MM.1S (cell line): ENCODE results near the gene S100P.
A peak's percentile ranks its signal among the peaks of the same experiment; 100 is the strongest.

Experiments
- DNase-seq: peaks from one replicate; pipeline ENCODE4 v3.0.0-alpha.2; 2015
- H2AFZ ChIP-seq: fragments of 300-600 bp; sonication (generic); 2 replicates; pipeline ENCODE4 v1.6.0; 2016; ENCODE audit warnings: antibody characterized with exemption, low read length
- H3F3A ChIP-seq: fragments of 300-600 bp; sonication (generic); 2 replicates; pipeline ENCODE4 v1.6.1; 2016; ENCODE audit warnings: mild to moderate bottlenecking, antibody characterized with exemption, low read length, moderate library complexity, mixed read lengths; ENCODE audit not compliant: insufficient read depth
- H3K27ac ChIP-seq: fragments of 300-600 bp; sonication (generic); 2 replicates; pipeline ENCODE4 v1.5.1; 2016; ENCODE audit warnings: mild to moderate bottlenecking, low read length
- H3K27me3 ChIP-seq: fragments of 300-600 bp; sonication (generic); replicated peaks from 2 replicates; pipeline ENCODE4 v1.6.0; 2016; ENCODE audit warnings: low read length; ENCODE audit not compliant: insufficient read depth
- H3K36me3 ChIP-seq: fragments of 300-600 bp; sonication (generic); replicated peaks from 2 replicates; pipeline ENCODE4 v1.6.1; 2016; ENCODE audit warnings: mild to moderate bottlenecking, low read length, mixed read lengths; ENCODE audit not compliant: insufficient read depth
- H3K4me1 ChIP-seq: fragments of 300-600 bp; sonication (generic); 2 replicates; pipeline ENCODE4 v1.6.1; 2016; ENCODE audit warnings: low read length, mixed read lengths
- H3K4me2 ChIP-seq: fragments of 300-600 bp; sonication (generic); 2 replicates; pipeline ENCODE4 v1.6.0; 2016; ENCODE audit warnings: low read depth, low read length
- H3K4me3 ChIP-seq: fragments of 300-600 bp; sonication (generic); 2 replicates; pipeline ENCODE4 v1.5.1; 2016; ENCODE audit warnings: low read length, mixed read lengths
- H3K79me2 ChIP-seq: fragments of 300-600 bp; sonication (generic); 2 replicates; pipeline ENCODE4 v1.6.1; 2016; ENCODE audit warnings: mixed run types, low read length, mixed read lengths
- H3K9ac ChIP-seq: fragments of 300-600 bp; sonication (generic); 2 replicates; pipeline ENCODE4 v1.6.1; 2016; ENCODE audit warnings: low read length, mixed read lengths
- H3K9me2 ChIP-seq: fragments of 300-600 bp; sonication (generic); replicated peaks from 2 replicates; pipeline ENCODE4 v1.6.1; 2016; ENCODE audit warnings: mild to moderate bottlenecking, low read length, mixed read lengths; ENCODE audit not compliant: insufficient read depth
- H3K9me3 ChIP-seq: fragments of 300-600 bp; sonication (generic); replicated peaks from 2 replicates; pipeline ENCODE4 v1.6.1; 2016; ENCODE audit warnings: mild to moderate bottlenecking, low read length, mixed read lengths; ENCODE audit not compliant: insufficient read depth
- H4K20me1 ChIP-seq: fragments of 300-600 bp; sonication (generic); 2 replicates; pipeline ENCODE4 v1.6.1; 2016; ENCODE audit warnings: mild to moderate bottlenecking, low read length, moderate library complexity, mixed read lengths; ENCODE audit not compliant: insufficient read depth
- EZH2 ChIP-seq: fragments of 300-600 bp; sonication (generic); optimal IDR thresholded peaks from 2 replicates; pipeline ENCODE3; 2017; ENCODE audit warnings: low read depth, mild to moderate bottlenecking, antibody characterized with exemption, low read length, mixed read lengths
- EZH2phosphoT487 ChIP-seq: fragments of 300-600 bp; sonication (generic); IDR thresholded peaks from 2 replicates; pipeline ENCODE4 v1.6.1; 2018; ENCODE audit warnings: antibody characterized with exemption, low read length
- TF ChIP-seq, protein P1 (sequence below): fragments of 300-600 bp; sonication (generic); IDR thresholded peaks from 2 replicates; pipeline ENCODE4 v1.5.1; 2016; ENCODE audit warnings: antibody characterized with exemption, low read length, mixed read lengths

S100P gene

DNA sequence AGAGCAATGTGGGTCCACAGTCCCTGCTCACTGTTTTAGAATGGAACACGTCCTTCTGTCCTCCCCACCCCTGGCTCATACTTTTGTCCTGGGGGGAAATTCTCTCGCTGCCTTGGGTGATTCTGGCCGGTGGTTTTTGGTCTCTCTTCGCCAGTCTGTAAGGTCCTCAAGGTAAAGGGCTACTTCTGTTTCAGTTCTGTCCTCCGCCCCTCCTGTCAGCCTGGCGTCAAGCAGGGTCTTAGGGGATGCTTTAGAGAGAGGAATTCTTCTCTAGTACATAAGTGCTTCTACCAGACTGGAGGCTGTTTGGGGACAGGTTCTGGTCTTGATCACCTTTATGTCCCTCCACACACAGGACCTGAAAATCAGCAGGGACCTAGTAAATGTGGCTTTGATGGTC is 16.6 kb downstream of the S100P start:
- H3K27ac ChIP-seq, result no peak overlapping the region

DNA sequence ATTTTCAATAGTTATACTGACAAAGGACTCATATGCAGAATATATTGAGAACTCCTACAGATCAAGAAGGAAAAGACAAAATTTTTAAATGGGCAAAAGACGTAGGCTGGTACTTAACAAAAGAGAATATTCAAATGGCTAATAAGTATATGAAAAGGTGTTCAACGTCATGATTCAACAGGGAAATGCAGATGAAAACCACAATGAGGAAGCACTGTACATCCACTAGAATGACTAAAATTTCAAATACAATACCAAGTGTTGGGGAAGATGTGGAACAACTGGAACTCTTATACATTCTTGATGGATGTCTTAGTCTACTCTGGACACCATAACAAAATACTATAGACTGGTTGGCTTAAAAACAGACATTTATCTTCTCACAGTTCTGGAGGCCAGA is 17.3 kb downstream of the S100P start:
- Histone ChIP-seq H3K79me2 (peaks cover 27% of the 10 kb centered on the region), H3K36me3 (no peaks in the 10 kb centered on the region; the same call in 1 of the 2 replicates), H3K4me3 (no peak overlapping the region), H3F3A (peaks cover 4% of the 10 kb centered on the region; the same call in 1 of the 2 replicates), H3K9me2 (no peaks in the 10 kb centered on the region), H3K9ac (no peak overlapping the region), H3K27ac (no peak overlapping the region), H3K4me2 (no peak overlapping the region), H2AFZ (no peak overlapping the region), H3K9me3 (0 out of 2 replicates have a peak, but pooled peaks cover 5% of the 10 kb centered on the region), H3K4me1 (peaks cover 13% of the 10 kb centered on the region; the same call in 1 of the 2 replicates), H4K20me1 (no peaks in the 10 kb centered on the region), H3K27me3 (peaks cover 31% of the 10 kb centered on the region)
- TF ChIP-seq, protein P1, sequence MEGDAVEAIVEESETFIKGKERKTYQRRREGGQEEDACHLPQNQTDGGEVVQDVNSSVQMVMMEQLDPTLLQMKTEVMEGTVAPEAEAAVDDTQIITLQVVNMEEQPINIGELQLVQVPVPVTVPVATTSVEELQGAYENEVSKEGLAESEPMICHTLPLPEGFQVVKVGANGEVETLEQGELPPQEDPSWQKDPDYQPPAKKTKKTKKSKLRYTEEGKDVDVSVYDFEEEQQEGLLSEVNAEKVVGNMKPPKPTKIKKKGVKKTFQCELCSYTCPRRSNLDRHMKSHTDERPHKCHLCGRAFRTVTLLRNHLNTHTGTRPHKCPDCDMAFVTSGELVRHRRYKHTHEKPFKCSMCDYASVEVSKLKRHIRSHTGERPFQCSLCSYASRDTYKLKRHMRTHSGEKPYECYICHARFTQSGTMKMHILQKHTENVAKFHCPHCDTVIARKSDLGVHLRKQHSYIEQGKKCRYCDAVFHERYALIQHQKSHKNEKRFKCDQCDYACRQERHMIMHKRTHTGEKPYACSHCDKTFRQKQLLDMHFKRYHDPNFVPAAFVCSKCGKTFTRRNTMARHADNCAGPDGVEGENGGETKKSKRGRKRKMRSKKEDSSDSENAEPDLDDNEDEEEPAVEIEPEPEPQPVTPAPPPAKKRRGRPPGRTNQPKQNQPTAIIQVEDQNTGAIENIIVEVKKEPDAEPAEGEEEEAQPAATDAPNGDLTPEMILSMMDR, result no peak
- TF ChIP-seq EZH2phosphoT487, result no peak
- TF ChIP-seq EZH2, result no peak
- no peak for DNase-seq

More for the DNA sequence above, 16.6 kb downstream of the S100P start:
- H4K20me1 ChIP-seq, result no peaks in the 10 kb centered on the region
- 0 out of 2 replicates have a peak, but pooled peaks cover 5% of the 10 kb centered on the region for H3K9me3 ChIP-seq
- no peaks in the 10 kb centered on the region for H3K9me2 ChIP-seq
- peaks cover 13% of the 10 kb centered on the region; the same call in 1 of the 2 replicates for H3K4me1 ChIP-seq
- H3K4me3 ChIP-seq, result peak overlapping the region; percentile 85
- peaks cover 27% of the 10 kb centered on the region for H3K79me2 ChIP-seq
- peak overlapping the region; percentile 82 for H3K4me2 ChIP-seq
- no peak for TF ChIP-seq EZH2
- TF ChIP-seq, protein P1, result no peak
- H2AFZ ChIP-seq, result peak overlapping the region; percentile 98
- DNase-seq, result no peak
- peaks cover 31% of the 10 kb centered on the region for H3K27me3 ChIP-seq
- H3K36me3 ChIP-seq, result no peaks in the 10 kb centered on the region; the same call in 1 of the 2 replicates
- peaks cover 4% of the 10 kb centered on the region; the same call in 1 of the 2 replicates for H3F3A ChIP-seq
- peak overlapping the region; percentile 12; the same call in 1 of the 2 replicates for H3K9ac ChIP-seq

DNA sequence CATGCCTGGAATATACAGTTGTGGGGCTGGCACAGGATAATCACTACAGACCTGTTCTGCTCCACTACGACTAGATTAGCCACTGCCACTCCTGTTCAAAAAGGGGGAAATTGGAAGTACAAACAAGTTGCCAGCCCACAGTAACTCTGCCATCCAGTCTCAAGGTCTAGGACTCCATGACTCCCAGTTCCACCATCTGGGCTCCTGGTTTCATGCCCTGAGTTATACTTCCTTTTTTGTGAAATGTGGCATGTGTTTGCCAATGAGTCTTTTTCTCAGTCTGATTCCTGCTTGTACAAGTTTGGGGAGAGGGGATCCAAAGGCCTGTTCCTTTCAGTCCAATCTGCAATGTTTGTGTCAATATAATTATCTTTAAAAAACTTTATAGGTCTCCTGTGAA is 21.3 kb downstream of the S100P start:
- Histone ChIP-seq H3F3A (peaks cover 4% of the 10 kb centered on the region; the same call in 1 of the 2 replicates), H3K27ac (no peak overlapping the region), H3K4me1 (peaks cover 13% of the 10 kb centered on the region), H3K79me2 (peaks cover 9% of the 10 kb centered on the region), H3K4me2 (no peak overlapping the region), H3K36me3 (no peaks in the 10 kb centered on the region), H3K4me3 (no peak overlapping the region), H3K9ac (no peak overlapping the region), H4K20me1 (no peaks in the 10 kb centered on the region), H3K9me2 (no peaks in the 10 kb centered on the region), H2AFZ (no peak overlapping the region), H3K27me3 (peaks cover 31% of the 10 kb centered on the region), H3K9me3 (0 out of 2 replicates have a peak, but pooled peaks cover 5% of the 10 kb centered on the region)
- TF ChIP-seq EZH2phosphoT487, result no peak
- TF ChIP-seq EZH2, result no peak
- TF ChIP-seq, protein P1, result no peak
- DNase-seq, result no peak
